NCI-H2227 treated with DMSO at 0.1 percent for 48 hours (cell line): ENCODE measurements around the gene LRCH1.
"Not testable (repeated sequence)": the region's sequence is repeated elsewhere in the genome, so short reads cannot be mapped to it uniquely, and the experiment has no call there.

ENCODE experiments used
- DNase-seq: peaks from one replicate; lab custom pipeline; 2025; lab: John Stamatoyannopoulos, UW

LRCH1 gene

GRCh38 chr13:46753137-46753536 is 200.2 kb downstream of the LRCH1 start:
- no peak for DNase-seq

GRCh38 chr13:46753917-46754316 is 200.9 kb downstream of the LRCH1 start:
- no peak for DNase-seq

DNA sequence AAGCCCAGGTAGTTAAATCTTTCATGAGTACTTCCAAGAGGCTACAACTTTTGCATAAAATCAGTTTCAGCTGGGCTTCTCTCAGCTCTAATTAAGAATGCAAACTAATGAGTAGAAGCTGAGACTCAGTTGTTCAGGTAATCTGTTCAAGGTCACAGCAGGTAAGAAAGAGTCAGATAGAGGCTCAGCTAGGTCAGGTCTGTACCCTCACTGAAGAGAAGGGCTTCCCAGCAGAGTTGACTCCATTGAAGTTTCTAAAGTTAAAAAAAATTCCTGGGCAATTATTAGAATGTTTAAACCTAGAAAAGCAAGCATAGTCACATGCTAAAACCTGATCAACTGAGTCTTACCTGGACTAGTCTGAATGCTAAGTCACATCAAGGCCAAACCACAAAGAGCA is 201.8 kb downstream of the LRCH1 start:
- DNase-seq, result no peak

- DNase-seq, result not testable (repeated sequence)
These were observed 202.5 kb downstream of the LRCH1 start for GRCh38 chr13:46755508-46755907.

GRCh38 chr13:46756977-46757376 is 204.0 kb downstream of the LRCH1 start:
- DNase-seq, result no peak

- no peak for DNase-seq
These were observed 204.7 kb downstream of the LRCH1 start for GRCh38 chr13:46757640-46758039.

GRCh38 chr13:46759846-46760245 is 206.9 kb downstream of the LRCH1 start:
- DNase-seq, result no peak

- DNase-seq, result no peak
These were observed 208.2 kb downstream of the LRCH1 start for GRCh38 chr13:46761174-46761573.

GRCh38 chr13:46761866-46762265 is 208.9 kb downstream of the LRCH1 start:
- no peak for DNase-seq

- not testable (repeated sequence) for DNase-seq
These were observed 217.0 kb downstream of the LRCH1 start for GRCh38 chr13:46769925-46770324.

DNA sequence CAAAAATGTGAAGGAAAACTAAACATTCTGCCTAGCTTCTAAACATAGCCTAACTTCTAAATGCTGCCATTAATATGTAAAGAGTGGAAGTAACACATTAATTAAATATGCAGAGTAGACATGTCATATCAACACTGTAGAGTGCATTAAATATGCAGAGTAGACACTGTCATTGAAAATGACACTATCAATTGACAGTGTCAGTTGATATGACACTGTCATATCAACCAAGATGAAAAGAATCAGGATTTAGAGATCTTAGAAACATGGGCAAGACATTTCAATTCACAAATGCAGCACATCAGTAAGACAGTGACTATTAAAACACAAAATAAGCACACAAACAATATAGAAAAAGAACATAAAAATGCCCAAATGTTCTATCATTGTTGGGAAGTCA is 218.7 kb downstream of the LRCH1 start:
- DNase-seq, result no peak

GRCh38 chr13:46773541-46773940 is 220.6 kb downstream of the LRCH1 start:
- DNase-seq, result no peak

DNA sequence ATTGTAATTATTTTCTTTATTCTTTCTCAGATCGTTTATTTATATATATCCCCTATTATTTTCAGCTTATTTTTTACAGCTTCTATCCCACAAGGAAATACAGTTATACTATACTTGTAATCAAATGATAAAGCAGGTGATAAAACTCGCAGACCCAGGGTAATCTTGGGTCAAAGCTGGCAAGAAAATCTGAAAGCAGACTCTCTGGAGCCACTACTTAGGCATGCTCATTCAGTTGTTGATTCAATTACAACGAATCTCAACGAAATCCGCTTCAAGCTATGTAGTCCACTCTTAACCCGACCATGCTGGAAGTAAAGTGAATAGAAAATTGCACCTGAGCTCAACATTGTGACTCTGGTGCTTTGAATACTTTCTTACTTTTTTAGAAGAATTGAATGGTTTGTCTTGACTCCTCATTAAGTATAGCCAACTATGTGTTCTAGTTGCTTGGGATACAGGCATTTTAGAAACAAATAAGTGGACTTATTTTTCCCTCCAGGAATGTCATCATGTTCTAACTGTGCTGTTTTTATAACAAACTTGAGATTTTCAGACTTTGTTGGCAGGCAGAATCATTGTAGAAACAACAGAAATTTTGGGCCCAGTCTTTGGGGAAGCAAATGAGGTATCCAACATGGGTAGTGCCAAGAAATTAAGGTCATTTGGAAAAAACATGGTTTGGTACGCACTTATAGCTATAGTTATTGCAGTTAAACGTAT is 222.6 kb downstream of the LRCH1 start:
- no peak for DNase-seq

DNA sequence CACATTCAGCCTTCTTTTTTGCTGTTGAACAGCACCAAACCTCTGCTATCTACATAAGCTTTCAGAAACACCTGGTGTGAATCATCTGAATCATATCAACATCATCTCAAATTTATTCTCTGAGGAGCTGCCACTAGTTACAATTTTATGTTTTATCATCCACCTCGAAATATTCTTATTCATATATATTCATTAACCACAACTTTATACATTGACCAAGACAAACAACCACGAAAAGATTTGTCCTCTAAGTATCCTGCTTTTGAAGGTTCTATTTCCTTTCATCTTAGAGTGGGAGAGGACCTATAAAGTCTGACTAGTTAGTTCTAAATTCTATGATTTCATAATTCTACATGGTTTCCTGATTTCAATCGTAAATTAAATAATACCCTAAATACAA is 225.1 kb downstream of the LRCH1 start:
- DNase-seq, result no peak

- no peak for DNase-seq
These were observed 225.9 kb downstream of the LRCH1 start for GRCh38 chr13:46778890-46779289.

DNA sequence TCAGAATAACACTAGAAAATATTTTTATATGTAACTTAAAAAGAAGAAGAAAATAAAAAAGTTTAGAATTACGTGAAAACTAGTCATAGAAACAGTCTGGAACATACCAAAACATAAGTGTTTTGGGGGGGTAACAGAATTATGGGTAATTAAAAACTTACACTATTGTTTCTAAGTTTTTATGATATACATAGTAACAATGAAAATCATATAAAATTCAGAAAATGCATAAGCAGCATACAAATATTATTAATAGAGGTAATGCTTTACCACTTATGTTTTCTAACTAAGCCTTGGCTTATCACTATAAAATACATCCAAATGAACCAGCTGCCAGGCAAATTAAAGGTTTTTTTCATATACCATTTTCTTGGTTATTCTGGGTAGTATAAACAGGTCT is 229.1 kb downstream of the LRCH1 start:
- no peak for DNase-seq

GRCh38 chr13:46782691-46783090 is 229.7 kb downstream of the LRCH1 start:
- no peak for DNase-seq

GRCh38 chr13:46783504-46783903 is 230.5 kb downstream of the LRCH1 start:
- no peak for DNase-seq

- DNase-seq, result no peak
These were observed 242.4 kb downstream of the LRCH1 start for GRCh38 chr13:46795321-46795720.

DNA sequence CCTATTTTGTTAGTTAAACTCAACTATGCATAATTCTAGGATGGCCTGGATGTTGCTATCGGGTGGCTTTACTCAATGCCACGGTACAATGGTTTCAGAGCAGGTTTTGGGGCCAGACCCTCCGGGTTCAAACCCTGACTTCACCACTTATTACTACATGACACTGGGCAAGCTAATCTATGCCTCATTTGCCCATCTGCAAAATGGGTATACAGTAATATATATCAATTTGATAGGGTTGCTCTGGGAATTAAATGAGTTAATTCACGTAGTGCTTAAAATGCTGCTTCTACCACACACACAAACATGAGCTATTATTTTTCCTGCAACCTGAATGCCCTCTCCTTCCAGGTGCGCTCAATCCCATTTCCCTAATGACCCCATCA is 243.2 kb downstream of the LRCH1 start:
- no peak for DNase-seq

DNA sequence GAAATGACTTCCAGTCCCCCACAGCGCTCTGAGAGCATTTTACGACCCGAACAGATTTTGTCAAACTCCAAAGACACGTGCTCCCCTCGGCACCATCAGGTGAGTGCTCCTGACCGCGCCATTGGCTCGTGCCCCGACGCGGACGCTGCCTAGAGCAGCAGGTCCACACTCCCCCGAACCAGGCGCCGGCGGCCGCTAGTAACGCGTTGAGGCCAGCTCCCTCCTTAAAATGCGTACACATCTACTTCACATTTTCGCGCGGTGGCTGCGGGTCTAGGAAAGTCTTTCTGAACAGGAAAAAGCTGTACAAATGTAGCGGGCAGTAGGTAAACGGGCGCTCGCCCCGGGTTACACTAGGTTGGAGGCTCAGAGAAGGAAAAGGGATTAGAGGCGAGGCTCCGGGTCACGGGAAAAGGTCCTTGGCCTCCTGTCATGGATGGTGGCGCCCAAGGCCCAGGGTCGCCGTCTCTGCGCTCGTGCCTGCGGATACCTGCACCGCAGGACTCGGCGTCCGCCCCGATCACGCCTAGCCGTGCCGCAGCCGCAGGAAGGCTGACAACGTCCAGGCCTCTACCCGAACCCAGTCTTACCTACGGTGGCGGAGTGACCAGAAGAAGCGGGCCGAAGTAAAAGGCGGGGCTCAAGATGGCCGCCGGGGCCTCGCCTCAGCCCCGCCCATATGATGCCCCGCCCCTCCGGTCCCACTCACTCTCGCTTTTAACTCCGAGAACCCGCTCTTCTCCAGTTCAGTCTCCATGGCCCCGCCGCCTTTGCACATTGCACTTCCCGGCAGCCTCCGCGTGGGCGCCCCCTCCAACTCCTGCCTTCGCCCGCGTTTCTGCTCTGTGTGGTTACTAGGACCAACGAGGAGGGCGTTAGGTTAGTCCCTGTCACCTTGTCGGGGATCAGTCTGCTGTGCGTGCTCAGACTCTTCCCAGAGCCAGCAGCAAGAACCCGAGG is 243.8 kb downstream of the LRCH1 start, which contains the start of gene ESD:
TSS of gene ESD (minus strand) at position 647 of the 960 bp plus-strand sequence. CDS start 5,748 bp downstream, outside the sequence.
- peak; percentile 92 for DNase-seq

- no peak for DNase-seq
These were observed 244.7 kb downstream of the LRCH1 start for GRCh38 chr13:46797501-46798237.
